ENCODE results near the gene NDUFA7. TPM values are rescaled to one million over a fixed set of nuclear protein-coding genes. Genes with fewer than 3 reads are reported as not detected.

NDUFA7 gene
- total RNA-seq, 2 donors from 2014 or later: 81.0 to 82.0 TPM

DNA sequence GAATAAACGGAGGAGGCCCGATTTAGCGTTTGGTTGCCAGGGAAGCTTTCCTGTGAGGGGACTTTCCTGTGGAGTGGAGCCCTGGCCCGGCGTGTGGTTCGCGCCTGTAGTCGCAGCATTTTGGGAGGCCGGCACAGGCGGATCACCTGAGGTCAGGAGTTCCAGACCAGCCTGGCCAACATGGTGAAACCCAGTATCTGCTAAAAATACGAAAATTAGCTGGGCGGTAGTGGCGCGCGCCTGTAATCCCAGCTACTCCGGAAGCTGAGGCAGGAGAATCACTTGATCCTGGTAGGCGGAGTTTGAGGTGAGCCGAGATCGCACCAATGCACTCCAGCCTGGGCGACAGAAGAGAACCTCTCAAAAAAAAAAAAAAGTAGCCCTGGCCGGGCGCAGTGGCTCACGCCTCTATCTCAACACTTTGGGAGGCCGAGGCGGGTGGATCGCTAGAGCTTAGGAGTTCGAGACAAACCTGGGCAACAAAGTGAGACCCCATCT is 14.9 kb upstream of the NDUFA7 start:
- no peaks in the 10 kb centered on the region for H3K36me3 ChIP-seq

DNA sequence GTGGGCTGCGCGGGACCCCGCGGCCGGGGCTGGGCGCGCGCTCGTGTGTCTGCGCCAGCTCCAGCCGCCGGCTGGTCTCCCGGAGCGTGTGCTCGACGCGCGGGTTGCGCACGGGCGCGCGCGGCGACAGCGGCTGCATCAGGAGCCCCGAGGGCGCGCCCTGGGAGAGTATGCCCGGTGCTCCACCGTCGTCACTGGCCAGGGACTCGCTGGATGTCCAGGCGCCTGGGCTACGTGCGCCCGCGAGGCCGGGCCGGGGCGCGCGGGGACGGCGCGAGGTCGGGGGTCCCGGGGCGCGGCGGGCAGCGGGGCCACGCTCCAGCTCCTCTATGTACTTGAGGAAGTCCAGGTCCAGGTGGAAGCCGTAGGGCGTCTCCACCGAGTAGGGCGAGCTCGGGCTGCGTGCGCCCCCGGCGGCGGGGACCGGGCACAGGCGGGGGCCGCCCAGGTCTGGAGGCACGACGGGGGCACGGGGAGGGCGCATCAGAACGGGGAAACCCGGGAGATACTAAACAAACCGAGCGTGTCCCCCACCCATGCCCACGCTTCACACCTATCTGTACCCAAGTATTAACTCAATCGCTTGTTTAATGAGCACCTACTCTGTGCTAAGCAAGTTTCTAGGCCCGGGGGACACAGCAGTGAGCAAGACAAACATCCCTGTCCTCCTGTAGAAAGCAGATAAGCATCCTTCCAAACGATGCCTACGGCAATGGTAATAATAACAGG is 14.3 kb upstream of the NDUFA7 start:
- peaks cover 9 to 10% of the 10 kb centered on the region in 2 donors for H3K27me3 ChIP-seq
- no peak for DNase-seq (ENCODE audit: low spot score)
- H3K27ac ChIP-seq: no peak overlapping the region
- peak overlapping the region in 1 of 2 donors; percentile 31 for H3K4me3 ChIP-seq
- peaks cover 0 to 29% of the 10 kb centered on the region in 2 donors for H3K4me1 ChIP-seq
- TF ChIP-seq, protein P1, sequence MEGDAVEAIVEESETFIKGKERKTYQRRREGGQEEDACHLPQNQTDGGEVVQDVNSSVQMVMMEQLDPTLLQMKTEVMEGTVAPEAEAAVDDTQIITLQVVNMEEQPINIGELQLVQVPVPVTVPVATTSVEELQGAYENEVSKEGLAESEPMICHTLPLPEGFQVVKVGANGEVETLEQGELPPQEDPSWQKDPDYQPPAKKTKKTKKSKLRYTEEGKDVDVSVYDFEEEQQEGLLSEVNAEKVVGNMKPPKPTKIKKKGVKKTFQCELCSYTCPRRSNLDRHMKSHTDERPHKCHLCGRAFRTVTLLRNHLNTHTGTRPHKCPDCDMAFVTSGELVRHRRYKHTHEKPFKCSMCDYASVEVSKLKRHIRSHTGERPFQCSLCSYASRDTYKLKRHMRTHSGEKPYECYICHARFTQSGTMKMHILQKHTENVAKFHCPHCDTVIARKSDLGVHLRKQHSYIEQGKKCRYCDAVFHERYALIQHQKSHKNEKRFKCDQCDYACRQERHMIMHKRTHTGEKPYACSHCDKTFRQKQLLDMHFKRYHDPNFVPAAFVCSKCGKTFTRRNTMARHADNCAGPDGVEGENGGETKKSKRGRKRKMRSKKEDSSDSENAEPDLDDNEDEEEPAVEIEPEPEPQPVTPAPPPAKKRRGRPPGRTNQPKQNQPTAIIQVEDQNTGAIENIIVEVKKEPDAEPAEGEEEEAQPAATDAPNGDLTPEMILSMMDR (IDR thresholded peaks at IDR 0.05): no peak
- no peaks in the 10 kb centered on the region for H3K9me3 ChIP-seq
- no peaks in the 10 kb centered on the region for H3K36me3 ChIP-seq

More for the DNA sequence above, 14.9 kb upstream of the NDUFA7 start:
- no peak overlapping the region for H3K27ac ChIP-seq
- no peak for DNase-seq (ENCODE audit: low spot score)
- no peaks in the 10 kb centered on the region for H3K9me3 ChIP-seq
- no peak overlapping the region for H3K4me3 ChIP-seq
- TF ChIP-seq, protein P1 (IDR thresholded peaks at IDR 0.05): no peak
- H3K4me1 ChIP-seq: peaks cover 0 to 30% of the 10 kb centered on the region in 2 donors
- H3K27me3 ChIP-seq: peaks cover 9 to 10% of the 10 kb centered on the region in 2 donors

DNA sequence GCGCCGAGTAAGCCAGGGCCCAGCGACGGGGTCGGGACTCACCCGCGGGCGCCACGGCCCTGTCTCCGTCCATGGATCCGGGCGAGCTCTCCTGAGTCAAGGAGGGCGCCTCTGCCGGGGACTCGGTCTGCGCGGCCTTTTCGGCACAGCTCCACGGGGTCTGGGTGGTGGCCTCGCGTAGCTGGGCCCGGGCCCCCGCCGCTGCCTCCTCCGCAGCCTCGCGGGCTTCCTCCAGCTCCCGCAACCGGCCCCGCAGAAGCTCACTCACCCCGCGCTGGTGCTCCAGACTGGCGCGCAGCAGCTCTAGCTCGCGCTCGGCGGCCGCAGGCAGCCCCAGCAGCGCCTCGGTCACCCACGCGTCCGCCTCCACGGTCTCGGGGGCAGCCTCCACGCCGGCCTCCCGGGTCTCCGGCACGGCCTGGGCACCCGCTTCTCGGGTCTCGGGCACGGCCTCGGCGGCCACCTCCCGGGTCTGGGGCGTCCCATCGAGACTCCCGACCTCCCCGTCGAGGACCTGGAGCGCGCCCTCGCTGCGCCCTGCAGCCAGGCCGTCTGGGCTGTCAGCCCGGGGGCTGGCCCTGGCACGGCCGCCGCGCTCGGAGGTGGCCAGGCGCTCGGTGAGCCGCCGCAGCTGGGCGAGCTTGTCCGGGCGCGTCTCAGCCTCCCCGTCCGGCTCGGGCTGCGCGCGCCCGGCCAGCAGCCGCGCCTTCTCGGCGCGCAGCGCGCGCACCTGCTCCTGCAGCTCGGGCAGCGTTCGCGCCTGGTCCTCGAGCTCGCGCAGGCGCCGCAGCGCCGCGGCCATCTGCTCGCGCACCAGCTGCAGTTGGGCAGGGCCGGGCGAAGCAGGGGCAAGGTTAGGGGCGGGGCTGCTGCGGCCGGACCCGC is 13.5 kb upstream of the NDUFA7 start:
- Histone ChIP-seq H3K27me3 (peaks cover 9 to 10% of the 10 kb centered on the region in 2 donors), H3K36me3 (no peaks in the 10 kb centered on the region), H3K9me3 (no peaks in the 10 kb centered on the region), H3K27ac (no peak overlapping the region), H3K4me1 (peaks cover 0 to 26% of the 10 kb centered on the region in 2 donors), H3K4me3 (peak overlapping the region in 1 of 2 donors; percentile 31)
- no peak for DNase-seq (ENCODE audit: low spot score)
- TF ChIP-seq, protein P1 (IDR thresholded peaks at IDR 0.05): no peak

DNA sequence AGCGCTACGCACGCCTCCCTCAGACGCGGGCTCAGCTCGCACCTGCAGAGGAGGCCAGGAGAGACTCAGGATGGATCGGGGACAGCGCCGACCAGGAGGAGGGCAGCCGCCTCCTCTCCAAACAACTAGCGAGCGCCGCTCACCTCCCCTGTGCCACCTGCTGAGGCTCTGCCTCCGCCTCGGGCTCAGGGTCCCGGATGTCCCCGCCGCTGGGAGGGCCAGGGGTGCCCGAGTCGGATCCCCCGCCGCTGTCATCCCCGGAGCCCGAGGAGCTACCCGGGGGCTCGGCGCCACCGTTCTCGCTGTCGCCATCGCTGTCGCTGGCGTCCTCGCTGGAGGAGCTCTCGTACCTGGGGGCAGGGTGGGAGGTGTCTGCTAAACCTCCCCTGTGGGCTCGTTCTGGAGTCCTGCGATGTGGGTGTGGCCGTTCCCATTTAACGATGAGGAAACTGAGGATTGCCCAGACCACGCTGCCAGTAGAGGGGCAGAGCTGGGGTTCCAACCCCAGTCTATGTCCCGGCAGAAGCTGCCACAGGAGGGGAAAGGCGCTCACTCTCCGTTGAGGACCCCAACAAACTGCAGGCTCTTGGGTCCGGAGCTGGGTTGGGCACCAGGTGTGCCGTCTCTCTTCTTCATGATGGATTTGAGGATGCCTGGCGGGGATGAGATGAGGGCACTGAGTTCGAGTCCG is 12.7 kb upstream of the NDUFA7 start:
- Histone ChIP-seq H3K4me3 (peak overlapping the region in 1 of 2 donors; percentile 31), H3K27me3 (peaks cover 9 to 10% of the 10 kb centered on the region in 2 donors), H3K36me3 (no peaks in the 10 kb centered on the region), H3K27ac (peak overlapping the region; percentile 6 to 11), H3K4me1 (peaks cover 0 to 26% of the 10 kb centered on the region in 2 donors), H3K9me3 (no peaks in the 10 kb centered on the region)
- DNase-seq (ENCODE audit: low spot score): no peak
- TF ChIP-seq, protein P1 (IDR thresholded peaks at IDR 0.05): no peak

DNA sequence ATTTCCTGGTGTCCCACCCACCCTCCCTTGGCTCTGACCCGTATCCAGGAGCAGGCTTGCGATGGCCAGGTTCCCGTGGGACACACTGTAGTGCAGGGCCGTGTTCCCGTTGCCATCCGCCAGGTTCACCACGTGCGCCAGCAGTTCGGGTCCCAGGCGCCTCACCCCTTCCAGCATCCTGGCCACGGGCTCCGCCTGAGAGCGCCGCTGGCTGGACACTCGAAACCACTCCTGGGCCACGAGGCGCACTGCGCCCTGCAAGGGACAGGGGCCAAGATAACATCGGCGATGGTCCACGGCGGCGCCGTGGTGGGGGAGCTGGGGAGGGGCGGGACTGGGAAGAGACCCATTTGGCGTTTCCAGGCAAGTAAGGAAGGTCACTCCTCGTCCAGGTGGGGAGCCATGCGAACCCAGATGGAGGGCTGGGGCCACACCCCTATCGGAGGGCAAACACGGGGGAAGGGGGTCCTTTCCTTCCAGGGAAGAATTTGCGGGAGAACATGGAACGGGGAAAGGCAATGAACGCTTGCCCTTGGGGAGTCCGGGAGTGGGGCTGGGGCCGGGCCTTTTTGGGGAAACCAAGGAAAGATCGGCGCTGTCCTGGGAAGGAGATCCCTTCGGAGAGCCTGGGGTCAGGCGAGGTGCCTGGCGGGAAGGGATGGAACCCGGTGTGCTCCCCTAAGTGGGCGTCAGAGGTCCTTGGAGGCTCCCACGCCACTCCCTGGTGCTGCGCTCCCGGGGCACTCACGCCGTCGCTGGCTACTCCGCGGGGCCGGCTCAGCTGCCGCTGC is 12.0 kb upstream of the NDUFA7 start:
- peaks cover 9 to 10% of the 10 kb centered on the region in 2 donors for H3K27me3 ChIP-seq
- H3K27ac ChIP-seq: peak overlapping the region; percentile 6 to 11
- TF ChIP-seq, protein P1 (IDR thresholded peaks at IDR 0.05): no peak
- H3K4me1 ChIP-seq: peaks cover 0 to 26% of the 10 kb centered on the region in 2 donors
- H3K4me3 ChIP-seq: peak overlapping the region in 1 of 2 donors; percentile 17
- H3K9me3 ChIP-seq: no peaks in the 10 kb centered on the region
- DNase-seq (ENCODE audit: low spot score): no peak
- H3K36me3 ChIP-seq: no peaks in the 10 kb centered on the region
